ENCODE measurements around the gene ZBTB20. TPM values are rescaled to one million over a fixed set of nuclear protein-coding genes. Genes with fewer than 3 reads are reported as not detected.

The ZBTB20 gene
- total and polyA plus RNA-seq, 5 donors from 2014 or later: 10.1 to 58.2 (median 13.2) TPM

DNA sequence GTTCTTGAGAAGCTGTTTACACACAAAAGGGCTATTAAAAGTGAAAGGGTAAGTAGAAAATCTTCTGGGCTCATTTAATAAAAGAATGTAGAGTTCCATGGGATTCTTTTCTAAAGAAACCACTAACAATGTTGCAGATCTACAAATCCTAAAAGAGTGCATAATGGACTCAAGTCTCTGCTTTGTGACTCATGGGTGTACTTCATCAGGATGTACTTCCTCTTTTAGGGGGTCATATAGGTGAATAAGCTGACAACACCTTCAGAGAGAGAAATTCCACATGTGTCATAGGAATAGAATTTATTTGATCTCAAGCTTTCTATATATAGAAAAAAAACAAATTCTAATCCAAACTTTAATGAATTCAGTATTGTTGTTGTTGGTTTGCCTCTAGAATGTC is 497.8 kb downstream of the ZBTB20 start:
- no peak overlapping the region for H3K27ac ChIP-seq (ENCODE audit: insufficient read depth, low read length, poor library complexity, severe bottlenecking)
- H3K27me3 ChIP-seq (ENCODE audit: control insufficient read depth, insufficient read depth, low read length): no peaks in the 10 kb centered on the region
- ATAC-seq (ENCODE audit: low read depth in 2 of 2) (no peak), DNase-seq (no peak)
- H3K4me3 Mint-ChIP-seq: no peak overlapping the region
- H3K4me1 ChIP-seq (ENCODE audit: control insufficient read depth, insufficient read depth, low read length, poor library complexity, severe bottlenecking): no peaks in the 10 kb centered on the region
- no peaks in the 10 kb centered on the region for H3K36me3 ChIP-seq (ENCODE audit: control insufficient read depth, insufficient read depth, low read length)
- no peak overlapping the region for H3K4me3 ChIP-seq (ENCODE audit: low read depth, low read length)
- peaks cover 4% of the 10 kb centered on the region for H3K36me3 Mint-ChIP-seq
- no peaks in the 10 kb centered on the region for H3K9me3 ChIP-seq (ENCODE audit: control insufficient read depth in 2 of 2, low read length in 2 of 2)
- no peaks in the 10 kb centered on the region for H3K9me3 Mint-ChIP-seq
- no peaks in the 10 kb centered on the region for H3K27me3 Mint-ChIP-seq
- peaks cover 4 to 12% (median 7%) of the 10 kb centered on the region in 4 donors for H3K4me1 Mint-ChIP-seq
- no peak overlapping the region for H3K27ac Mint-ChIP-seq

DNA sequence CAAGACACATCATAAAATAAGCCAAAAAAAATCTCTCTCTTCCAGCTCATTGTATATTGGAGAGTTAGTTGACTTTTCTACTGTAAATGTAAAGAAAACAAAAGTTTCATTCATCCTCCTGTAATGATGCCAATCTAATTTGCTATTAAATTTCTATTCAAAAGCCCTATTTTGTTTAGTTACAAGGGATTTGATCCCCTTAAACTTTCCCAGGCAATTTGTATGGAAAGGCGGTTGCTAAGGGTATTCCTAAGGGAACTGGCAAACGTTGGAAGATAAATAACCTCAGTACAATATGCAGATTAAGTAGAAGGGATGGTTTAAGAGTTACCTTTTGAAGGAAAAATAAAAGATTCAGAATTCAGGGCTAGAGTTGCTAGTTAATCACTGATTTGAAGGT is 500.6 kb downstream of the ZBTB20 start:
- Histone ChIP-seq H3K9me3 (ENCODE audit: control insufficient read depth in 2 of 2, low read length in 2 of 2) (no peaks in the 10 kb centered on the region), H3K4me1 (ENCODE audit: control insufficient read depth, insufficient read depth, low read length, poor library complexity, severe bottlenecking) (no peaks in the 10 kb centered on the region), H3K27ac (ENCODE audit: insufficient read depth, low read length, poor library complexity, severe bottlenecking) (no peak overlapping the region), H3K4me3 (ENCODE audit: low read depth, low read length) (no peak overlapping the region), H3K36me3 (ENCODE audit: control insufficient read depth, insufficient read depth, low read length) (no peaks in the 10 kb centered on the region), H3K27me3 (ENCODE audit: control insufficient read depth, insufficient read depth, low read length) (no peaks in the 10 kb centered on the region)
- Mint-ChIP-seq H3K36me3 (peaks cover 13% of the 10 kb centered on the region), H3K27me3 (no peaks in the 10 kb centered on the region), H3K4me1 (peaks cover 0 to 14% (median 5%) of the 10 kb centered on the region in 4 donors), H3K27ac (no peak overlapping the region), H3K9me3 (no peaks in the 10 kb centered on the region), H3K4me3 (no peak overlapping the region)
- DNase-seq: no peak
- no peak for ATAC-seq (ENCODE audit: low read depth in 2 of 2)

DNA sequence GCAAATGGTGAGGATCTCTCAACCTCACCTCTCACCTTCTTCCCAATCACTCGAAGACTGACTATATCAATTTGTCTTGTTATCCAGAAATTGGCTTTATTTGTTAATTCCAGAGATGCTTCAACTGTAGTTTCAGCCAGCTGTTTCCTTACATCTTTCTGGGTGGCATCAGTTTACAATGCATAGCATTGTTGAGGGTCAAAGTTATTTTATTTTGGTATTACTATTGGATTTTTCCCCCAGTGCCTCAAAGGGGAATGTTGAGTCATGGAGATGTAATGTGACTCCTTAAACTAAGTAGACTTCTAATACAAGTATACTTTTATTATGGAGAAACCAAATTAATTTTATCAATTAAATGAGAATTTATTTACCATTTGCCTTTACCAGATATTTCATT is 501.7 kb downstream of the ZBTB20 start:
- no peaks in the 10 kb centered on the region for H3K4me1 ChIP-seq (ENCODE audit: control insufficient read depth, insufficient read depth, low read length, poor library complexity, severe bottlenecking)
- ATAC-seq (ENCODE audit: low read depth in 2 of 2) (no peak), DNase-seq (no peak)
- Mint-ChIP-seq H3K4me3 (no peak overlapping the region), H3K4me1 (peaks cover 0 to 7% (median under 1%) of the 10 kb centered on the region in 4 donors), H3K36me3 (peaks cover 13% of the 10 kb centered on the region), H3K27ac (no peak overlapping the region), H3K27me3 (no peaks in the 10 kb centered on the region), H3K9me3 (no peaks in the 10 kb centered on the region)
- no peaks in the 10 kb centered on the region for H3K27me3 ChIP-seq (ENCODE audit: control insufficient read depth, insufficient read depth, low read length)
- no peak overlapping the region for H3K27ac ChIP-seq (ENCODE audit: insufficient read depth, low read length, poor library complexity, severe bottlenecking)
- H3K9me3 ChIP-seq (ENCODE audit: control insufficient read depth in 2 of 2, low read length in 2 of 2): no peaks in the 10 kb centered on the region
- H3K4me3 ChIP-seq (ENCODE audit: low read depth, low read length): no peak overlapping the region
- no peaks in the 10 kb centered on the region for H3K36me3 ChIP-seq (ENCODE audit: control insufficient read depth, insufficient read depth, low read length)

DNA sequence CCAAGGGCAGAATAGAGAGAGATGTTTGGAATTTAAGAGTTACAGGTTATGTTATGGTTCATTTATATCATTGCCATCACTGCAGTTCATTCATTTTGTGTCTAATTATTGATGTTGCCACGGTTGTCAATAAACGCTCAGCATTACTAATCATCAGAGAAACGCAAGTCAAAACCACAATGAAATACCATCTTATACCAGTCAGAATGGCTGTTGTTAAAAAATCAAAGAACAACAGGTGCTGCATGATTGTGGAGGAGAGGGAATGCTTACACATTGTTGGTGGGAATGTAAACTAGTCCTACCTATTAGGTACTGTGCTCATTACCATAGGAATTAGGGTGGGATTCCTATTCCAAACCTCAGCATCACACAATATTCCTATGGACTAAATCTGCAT is 502.7 kb downstream of the ZBTB20 start:
- DNase-seq (no peak), ATAC-seq (ENCODE audit: low read depth in 2 of 2) (no peak)
- H3K4me3 Mint-ChIP-seq: no peak overlapping the region
- no peak overlapping the region for H3K27ac Mint-ChIP-seq
- H3K9me3 Mint-ChIP-seq: peaks cover 0 to 2% (median 0%) of the 10 kb centered on the region in 7 donors
- peaks cover 20% of the 10 kb centered on the region for H3K36me3 Mint-ChIP-seq
- H3K4me1 Mint-ChIP-seq: peaks cover 0 to 5% (median 0%) of the 10 kb centered on the region in 4 donors
- Histone ChIP-seq H3K4me3 (ENCODE audit: low read depth, low read length) (no peak overlapping the region), H3K9me3 (ENCODE audit: control insufficient read depth in 2 of 2, low read length in 2 of 2) (no peaks in the 10 kb centered on the region), H3K27me3 (ENCODE audit: control insufficient read depth, insufficient read depth, low read length) (no peaks in the 10 kb centered on the region), H3K4me1 (ENCODE audit: control insufficient read depth, insufficient read depth, low read length, poor library complexity, severe bottlenecking) (no peaks in the 10 kb centered on the region), H3K36me3 (ENCODE audit: control insufficient read depth, insufficient read depth, low read length) (no peaks in the 10 kb centered on the region), H3K27ac (ENCODE audit: insufficient read depth, low read length, poor library complexity, severe bottlenecking) (no peak overlapping the region)
- no peaks in the 10 kb centered on the region for H3K27me3 Mint-ChIP-seq

DNA sequence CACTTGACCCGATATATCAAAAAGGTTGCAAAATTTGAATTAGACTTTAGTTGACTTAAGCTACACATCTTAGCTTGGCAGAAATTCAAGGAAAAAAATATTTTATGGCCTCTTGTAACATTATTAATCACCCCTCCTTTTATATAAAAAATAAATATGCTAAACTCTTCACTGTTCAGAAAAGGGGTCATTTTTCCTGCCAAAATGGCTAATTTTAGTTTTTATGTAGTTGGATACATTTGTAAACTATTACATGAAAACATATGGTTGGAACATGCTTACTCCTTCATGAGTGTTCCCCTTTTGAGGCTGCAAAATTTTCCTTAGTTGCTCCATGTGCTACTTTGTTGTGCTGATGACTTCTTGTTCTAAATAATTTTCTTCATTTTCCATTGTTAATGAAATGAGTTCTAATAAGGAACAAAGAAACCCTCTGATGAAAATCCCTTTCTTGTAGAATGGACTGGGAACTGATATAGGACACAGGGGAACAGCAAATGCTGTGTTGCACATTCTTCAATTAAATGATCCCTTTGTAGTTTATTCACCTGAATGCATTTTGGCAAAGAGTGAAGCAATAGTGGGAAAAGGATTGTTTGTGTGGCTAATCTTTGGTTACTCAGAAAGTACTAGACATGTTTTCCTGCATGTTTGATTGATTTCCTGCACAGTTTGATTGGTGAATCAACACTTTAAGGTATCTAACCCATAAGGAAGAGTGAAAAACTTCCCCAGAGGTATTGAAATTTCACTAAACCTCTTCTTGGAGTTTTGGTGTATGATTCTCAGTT is 503.9 kb downstream of the ZBTB20 start:
- H3K4me3 Mint-ChIP-seq: no peak overlapping the region
- H3K4me1 ChIP-seq (ENCODE audit: control insufficient read depth, insufficient read depth, low read length, poor library complexity, severe bottlenecking): no peaks in the 10 kb centered on the region
- peaks cover 0 to 3% (median 1%) of the 10 kb centered on the region in 7 donors for H3K9me3 Mint-ChIP-seq
- DNase-seq (no peak), ATAC-seq (ENCODE audit: low read depth in 2 of 2) (no peak)
- no peaks in the 10 kb centered on the region for H3K27me3 Mint-ChIP-seq
- no peak overlapping the region for H3K27ac ChIP-seq (ENCODE audit: insufficient read depth, low read length, poor library complexity, severe bottlenecking)
- H3K36me3 ChIP-seq (ENCODE audit: control insufficient read depth, insufficient read depth, low read length): no peaks in the 10 kb centered on the region
- H3K4me3 ChIP-seq (ENCODE audit: low read depth, low read length): no peak overlapping the region
- peaks cover 0 to 2% (median 0%) of the 10 kb centered on the region in 4 donors for H3K4me1 Mint-ChIP-seq
- H3K27me3 ChIP-seq (ENCODE audit: control insufficient read depth, insufficient read depth, low read length): no peaks in the 10 kb centered on the region
- no peak overlapping the region for H3K27ac Mint-ChIP-seq
- peaks cover 20% of the 10 kb centered on the region for H3K36me3 Mint-ChIP-seq
- H3K9me3 ChIP-seq (ENCODE audit: control insufficient read depth in 2 of 2, low read length in 2 of 2): no peaks in the 10 kb centered on the region

DNA sequence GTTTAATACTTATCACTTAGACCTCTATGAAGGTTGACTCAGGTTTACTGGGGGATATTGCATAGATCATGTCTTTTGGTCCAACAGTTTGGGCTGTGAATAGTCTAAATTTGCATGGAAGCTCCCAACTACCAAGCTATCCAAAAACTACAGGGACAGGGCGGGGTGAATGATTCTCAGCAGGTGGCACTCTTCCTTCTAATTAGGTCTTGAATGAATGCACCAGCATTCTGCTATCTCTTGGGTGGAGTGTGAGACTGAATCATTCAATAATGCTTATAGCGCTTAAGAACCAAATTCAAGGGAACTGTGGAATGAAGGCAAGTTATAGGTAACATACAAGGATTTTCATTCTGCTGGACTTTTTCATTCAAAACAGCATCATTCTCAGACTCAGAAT is 507.0 kb downstream of the ZBTB20 start:
- Mint-ChIP-seq H3K27ac (no peak overlapping the region), H3K27me3 (no peaks in the 10 kb centered on the region), H3K9me3 (peaks cover 0 to 16% (median 12%) of the 10 kb centered on the region in 7 donors), H3K4me3 (no peak overlapping the region), H3K36me3 (peaks cover 31% of the 10 kb centered on the region), H3K4me1 (peaks cover 0 to 6% (median 0%) of the 10 kb centered on the region in 4 donors)
- DNase-seq (no peak), ATAC-seq (ENCODE audit: low read depth in 2 of 2) (no peak)
- Histone ChIP-seq H3K4me3 (ENCODE audit: low read depth, low read length) (no peak overlapping the region), H3K27ac (ENCODE audit: insufficient read depth, low read length, poor library complexity, severe bottlenecking) (no peak overlapping the region), H3K27me3 (ENCODE audit: control insufficient read depth, insufficient read depth, low read length) (no peaks in the 10 kb centered on the region), H3K36me3 (ENCODE audit: control insufficient read depth, insufficient read depth, low read length) (no peaks in the 10 kb centered on the region), H3K4me1 (ENCODE audit: control insufficient read depth, insufficient read depth, low read length, poor library complexity, severe bottlenecking) (no peaks in the 10 kb centered on the region), H3K9me3 (ENCODE audit: control insufficient read depth in 2 of 2, low read length in 2 of 2) (peaks cover 7 to 17% of the 10 kb centered on the region in 2 experiments)

DNA sequence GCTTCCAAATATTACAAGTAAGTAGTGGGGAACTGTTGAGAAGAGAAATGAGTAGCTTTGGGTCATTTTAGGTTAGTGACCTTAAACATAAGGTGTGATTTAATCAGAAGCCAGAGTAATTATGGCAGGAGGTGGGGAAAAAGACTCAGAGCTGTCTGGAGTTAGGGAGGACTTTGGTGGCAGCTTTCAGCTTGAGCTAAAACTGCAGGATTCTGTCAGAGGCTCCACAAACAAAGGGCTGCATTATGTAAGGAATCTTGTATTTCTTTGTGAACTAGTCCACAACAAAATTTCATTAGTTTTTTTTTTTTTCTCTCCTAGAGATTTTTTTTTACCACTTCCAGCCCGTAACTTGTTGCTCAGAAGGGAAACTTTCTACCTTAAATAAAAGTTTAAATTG is 507.9 kb downstream of the ZBTB20 start:
- Histone ChIP-seq H3K27me3 (ENCODE audit: control insufficient read depth, insufficient read depth, low read length) (no peaks in the 10 kb centered on the region), H3K36me3 (ENCODE audit: control insufficient read depth, insufficient read depth, low read length) (no peaks in the 10 kb centered on the region), H3K4me3 (ENCODE audit: low read depth, low read length) (no peak overlapping the region), H3K27ac (ENCODE audit: insufficient read depth, low read length, poor library complexity, severe bottlenecking) (no peak overlapping the region), H3K4me1 (ENCODE audit: control insufficient read depth, insufficient read depth, low read length, poor library complexity, severe bottlenecking) (no peaks in the 10 kb centered on the region), H3K9me3 (ENCODE audit: control insufficient read depth in 2 of 2, low read length in 2 of 2) (peaks cover 7 to 17% of the 10 kb centered on the region in 2 experiments)
- Mint-ChIP-seq H3K27ac (no peak overlapping the region), H3K4me3 (no peak overlapping the region), H3K4me1 (peaks cover 0 to 6% (median 0%) of the 10 kb centered on the region in 4 donors), H3K9me3 (peaks cover 0 to 16% (median 12%) of the 10 kb centered on the region in 7 donors), H3K27me3 (no peaks in the 10 kb centered on the region), H3K36me3 (peaks cover 31% of the 10 kb centered on the region)
- DNase-seq (no peak), ATAC-seq (ENCODE audit: low read depth in 2 of 2) (no peak)

DNA sequence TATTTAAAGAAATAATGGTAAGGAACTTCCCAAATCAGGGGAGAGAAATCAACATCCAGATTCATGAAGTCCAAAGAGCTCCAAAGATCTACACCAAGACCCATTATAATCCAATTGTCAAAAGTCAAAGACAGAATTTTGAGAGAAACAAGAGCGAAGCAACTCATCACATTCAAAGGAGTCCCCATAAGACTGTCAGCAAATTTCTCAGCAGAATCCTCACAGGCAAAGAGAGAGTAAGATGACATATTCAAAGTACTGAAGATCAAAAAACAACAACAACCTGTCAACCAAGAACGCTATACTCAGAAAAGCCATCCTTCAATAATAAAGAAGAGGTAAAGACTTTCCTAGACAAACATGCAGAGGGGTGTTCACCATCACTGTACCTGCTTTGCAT is 511.2 kb downstream of the ZBTB20 start:
- Mint-ChIP-seq H3K9me3 (peaks cover 0 to 16% (median 12%) of the 10 kb centered on the region in 7 donors), H3K27ac (no peak overlapping the region), H3K4me3 (no peak overlapping the region), H3K36me3 (peaks cover 22% of the 10 kb centered on the region), H3K27me3 (no peaks in the 10 kb centered on the region), H3K4me1 (peaks cover 0 to 7% (median 2%) of the 10 kb centered on the region in 4 donors)
- Histone ChIP-seq H3K27me3 (ENCODE audit: control insufficient read depth, insufficient read depth, low read length) (no peaks in the 10 kb centered on the region), H3K4me3 (ENCODE audit: low read depth, low read length) (no peak overlapping the region), H3K27ac (ENCODE audit: insufficient read depth, low read length, poor library complexity, severe bottlenecking) (no peak overlapping the region), H3K4me1 (ENCODE audit: control insufficient read depth, insufficient read depth, low read length, poor library complexity, severe bottlenecking) (no peaks in the 10 kb centered on the region), H3K36me3 (ENCODE audit: control insufficient read depth, insufficient read depth, low read length) (no peaks in the 10 kb centered on the region), H3K9me3 (ENCODE audit: control insufficient read depth in 2 of 2, low read length in 2 of 2) (peaks cover 7 to 17% of the 10 kb centered on the region in 2 experiments)
- ATAC-seq (ENCODE audit: low read depth in 2 of 2): no peak
- DNase-seq: no peak

Measured in CD4-positive, CD25-positive, alpha-beta regulatory T cell (primary cell).